GM12878 (cell line): ENCODE results near the gene MOCS1. TPM values are rescaled to one million over a fixed set of nuclear protein-coding genes. Genes with fewer than 3 reads are reported as not detected.

Experiments used
- ATAC-seq: fragments of 200-7000 bp; cut with Tn5 transposase; 3 replicates; pipeline ENCODE4 v1.9.1; 2020; ENCODE audit warnings: mild to moderate bottlenecking, moderate library complexity
- Bru-seq: library from RNA; stranded (reverse); fragments of 400-500 nt; gene quantifications from one replicate; lab custom pipeline; 2021; lab: Mats Ljungman, UMichigan
- BruChase-seq, 2 experiments: library from RNA; stranded (reverse); fragments of 400-500 nt; gene quantifications; one replicate each; lab custom pipeline; 2021; lab: Mats Ljungman, UMichigan
- BruUV-seq: library from RNA; stranded (reverse); fragments of 400-500 nt; replicated peaks from 2 replicates; lab custom pipeline; 2021; lab: Mats Ljungman, UMichigan
- CTCF ChIA-PET: fragments of 300-600 bp; sonication (Branson Sonifier 250); formaldehyde crosslinking; extraction: SDS; loops from one replicate; lab custom pipeline; 2021; ENCODE audit warnings: inconsistent platforms; lab: Yijun Ruan, JAX
- POLR2A ChIA-PET: fragments of 350-600 bp; formaldehyde crosslinking; extraction: SDS; loops from one replicate; lab custom pipeline; 2021; ENCODE audit warnings: inconsistent platforms; lab: Charles Lee
- RAD21 ChIA-PET: fragments of 300-600 bp; sonication (Branson Sonifier 250); formaldehyde crosslinking; loops from one replicate; lab custom pipeline; 2023; ENCODE audit warnings: antibody characterized with exemption; ENCODE audit not compliant: unreplicated experiment; lab: Charles Lee
- SMC1A ChIA-PET: fragments of 300-600 bp; sonication (Branson Sonifier 250); formaldehyde crosslinking; loops from one replicate; lab custom pipeline; 2023; ENCODE audit not compliant: unreplicated experiment, uncharacterized antibody; lab: Charles Lee
- DNase-seq: peaks from one replicate; pipeline ENCODE4 v3.0.0-alpha.2; 2011; ENCODE audit warnings: low read depth, low spot score
- FAIRE-seq: peaks from 3 replicates; lab custom pipeline; 2011; peaks lifted over from hg19 to GRCh38; lab: Jason Lieb, UNC
- H2AFZ ChIP-seq: 2 replicates; pipeline ENCODE4 v1.6.0; 2011; ENCODE audit warnings: low read depth, low read length, control low read depth; ENCODE audit not compliant: control insufficient read depth
- H3K27ac ChIP-seq: 2 replicates; pipeline ENCODE4 v1.5.1; 2011; ENCODE audit warnings: control low read depth; ENCODE audit not compliant: control insufficient read depth, insufficient read depth
- H3K27me3 ChIP-seq, 2 experiments: replicated peaks in 1 of 2; 2 replicates each; pipeline versions ENCODE4 v1.6.0 to v1.6.1; 2011; ENCODE audit warnings: low read length in 1 of 2; ENCODE audit not compliant: control insufficient read depth in 2 of 2, insufficient read depth in 2 of 2
- H3K36me3 ChIP-seq, 2 experiments: 2 replicates each; pipeline ENCODE4 v1.5.1; 2011; ENCODE audit warnings: low read length in 1 of 2; ENCODE audit not compliant: control insufficient read depth in 2 of 2, insufficient read depth in 2 of 2
- H3K4me1 ChIP-seq: 2 replicates; pipeline ENCODE4 v1.6.1; 2011; ENCODE audit warnings: mild to moderate bottlenecking, low read length, moderate library complexity, mixed read lengths; ENCODE audit not compliant: control insufficient read depth, insufficient read depth
- H3K4me2 ChIP-seq: 2 replicates; pipeline ENCODE4 v1.6.0; 2011; ENCODE audit warnings: control low read depth; ENCODE audit not compliant: control insufficient read depth, insufficient read depth
- H3K4me3 ChIP-seq: fragments of 200-600 bp; sonication (generic); 2 replicates; pipeline ENCODE4 v1.5.1; 2016
- H3K79me2 ChIP-seq: 2 replicates; pipeline ENCODE4 v1.6.0; 2011; ENCODE audit warnings: low read length; ENCODE audit not compliant: control insufficient read depth, insufficient read depth
- H3K9ac ChIP-seq: 2 replicates; pipeline ENCODE4 v1.8.0; 2011; ENCODE audit warnings: low read length, control low read depth, mixed read lengths; ENCODE audit not compliant: control insufficient read depth, insufficient read depth
- H3K9me3 ChIP-seq: replicated peaks from 3 replicates; pipeline ENCODE4 v1.5.1; 2011; ENCODE audit warnings: mild to moderate bottlenecking, low read length; ENCODE audit not compliant: control insufficient read depth, insufficient read depth
- H4K20me1 ChIP-seq: 2 replicates; pipeline ENCODE4 v1.6.0; 2011; ENCODE audit not compliant: control insufficient read depth, insufficient read depth
- BACH1 ChIP-seq: fragments of 450-650 bp; IDR thresholded peaks from 2 replicates; pipeline ENCODE4 v1.6.1; 2017; ENCODE audit warnings: mild to moderate bottlenecking, borderline replicate concordance
- CUX1 ChIP-seq: IDR thresholded peaks from 2 replicates; pipeline ENCODE4 v1.6.1; 2012; ENCODE audit warnings: improper control_type of control experiment, low read depth, low read length; ENCODE audit not compliant: insufficient replicate concordance
- DPF2 ChIP-seq: fragments of 450-650 bp; IDR thresholded peaks from 2 replicates; pipeline ENCODE4 v1.6.1; 2017; ENCODE audit warnings: mild to moderate bottlenecking
- GABPA ChIP-seq: IDR thresholded peaks from 2 replicates; pipeline ENCODE4 v1.6.1; 2014; ENCODE audit warnings: antibody characterized with exemption, low read depth, mild to moderate bottlenecking, inconsistent platforms
- MTA3 ChIP-seq: IDR thresholded peaks from 2 replicates; pipeline ENCODE4 v1.6.1; 2012; ENCODE audit warnings: low read length, inconsistent platforms, borderline replicate concordance
- MYC ChIP-seq: IDR thresholded peaks from 2 replicates; pipeline ENCODE4 v1.6.1; 2011; ENCODE audit warnings: mild to moderate bottlenecking, low read length, moderate library complexity, inconsistent platforms; ENCODE audit not compliant: insufficient read depth, insufficient replicate concordance, insufficient read length, severe bottlenecking
- NFYB ChIP-seq: IDR thresholded peaks from 2 replicates; pipeline ENCODE4 v1.6.1; 2011; ENCODE audit warnings: low read depth, mild to moderate bottlenecking, low read length, improper control_type of control experiment, moderate library complexity; ENCODE audit not compliant: insufficient read depth
- NR2F1 ChIP-seq: fragments of 450-650 bp; conservative IDR thresholded peaks from 2 replicates; pipeline ENCODE4 v1.6.1; 2017; ENCODE audit warnings: mild to moderate bottlenecking
- SIX5 ChIP-seq: IDR thresholded peaks from 2 replicates; pipeline ENCODE4 v1.6.1; 2011; ENCODE audit warnings: mild to moderate bottlenecking, low read depth, low read length, moderate library complexity; ENCODE audit not compliant: severe bottlenecking
- SRF ChIP-seq, 2 experiments: IDR thresholded peaks; 2 replicates each; pipeline ENCODE4 v1.6.1; 2011; ENCODE audit warnings: low read depth in 2 of 2, low read length in 2 of 2, mild to moderate bottlenecking in 1 of 2, moderate library complexity in 1 of 2
- STAT1 ChIP-seq: fragments of 450-650 bp; conservative IDR thresholded peaks from 2 replicates; pipeline ENCODE4 v1.6.1; 2014; ENCODE audit warnings: antibody characterized with exemption, mild to moderate bottlenecking
- STAT3 ChIP-seq: IDR thresholded peaks from 2 replicates; pipeline ENCODE4 v1.6.1; 2011; ENCODE audit warnings: low read depth, low read length, improper control_type of control experiment
- WGBS: methylation state at CpG from one replicate; pipeline ENCODE4 v1.1.6; 2016; ENCODE audit warnings: low lambda C conversion rate; ENCODE audit not compliant: insufficient replicate concordance, insufficient coverage; ENCODE audit errors: missing lambda C conversion rate; 5-methylcytosine and 5-hydroxymethylcytosine counted together
- in situ Hi-C: fragments of 300-500 bp; cut with MboI; formaldehyde crosslinking; loops from 9 replicates; pipeline ENCODE4 v1.14.3; 2018; ENCODE audit warnings: mixed read lengths
- intact Hi-C: fragments of 100-400 bp; cut with micrococcal nuclease; formaldehyde crosslinking; loops from one replicate; pipeline ENCODE4 v1.14.2; 2022; ENCODE audit not compliant: unreplicated experiment
- long read RNA-seq, 2 experiments: library from polyadenylated mRNA; unstranded; transcript quantifications; one replicate each; pipeline ENCODE4 v2.0.0, GENCODE V29; 2019 to 2020
- polyA minus RNA-seq, 3 experiments: library from RNA; depleted of rRNA, polyadenylated mRNA; stranded (reverse); fragments of >200 nt; gene quantifications; 2 replicates each; pipeline ENCODE4 v1.2.3, GENCODE V29; 2011
- polyA plus RNA-seq, 11 experiments: library from polyadenylated mRNA; depleted of rRNA in 4 of 11; unstranded in 6 of 11; stranded (reverse) in 5 of 11; fragments of >200 nt; fragmentation: Nextera tagmentation in 4 of 11; fragmentation: Illumina TruSeq in 1 of 11; extraction: Ambion mirVana in 4 of 11; extraction: Trizol in 1 of 11; gene quantifications; 1 replicate in 1 of 11; 2 replicates in 10 of 11; pipeline versions ENCODE4 v1.2.1 to v1.2.3, GENCODE V29; 2011 to 2016; ENCODE audit warnings: inconsistent platforms in 2 of 11, missing spikeins in 2 of 11, low read depth in 1 of 11
- total RNA-seq, 4 experiments: library from RNA; depleted of rRNA in 3 of 4; stranded (reverse); fragments of >200 nt in 3 of 4; fragmentation: Illumina TruSeq in 1 of 4; extraction: Trizol in 1 of 4; gene quantifications; 2 replicates each; pipeline versions ENCODE4 v1.2.1 to v1.2.3, GENCODE V29; 2013 to 2021
- TF ChIP-seq, protein P1 (sequence below): IDR thresholded peaks from 2 replicates; pipeline ENCODE4 v1.6.1; 2012; ENCODE audit warnings: low read depth, low read length, improper control_type of control experiment

MOCS1 gene
- 0.54 and 0.75 TPM in 2 replicates for total RNA-seq (2013; cell fraction: nucleolus; rRNA removed)
- total RNA-seq (2014; rRNA removed) (0.16 and 0.17 TPM in 2 replicates), total RNA-seq (2014; rRNA removed; fragmentation: Illumina TruSeq; extraction: Trizol) (0.09 and 0.18 TPM in 2 replicates), total RNA-seq (2021) (0.08 and 0.15 TPM in 2 replicates), polyA plus RNA-seq (2011; rRNA removed) (3.8 and 5.4 TPM in 2 replicates), polyA plus RNA-seq (2014; fragmentation: Illumina TruSeq; extraction: Trizol) (0.07 TPM in 1 of 2 replicates, not detected in the other), polyA plus RNA-seq (2014; fragmentation: Nextera tagmentation; extraction: Ambion mirVana) (under 1 TPM in 1 of 2 experiments, not detected in 1; 0.02 TPM), polyA plus RNA-seq (2014; rRNA removed) (0.15 TPM in 2 replicates), polyA plus RNA-seq (2016; fragmentation: Nextera tagmentation; extraction: Ambion mirVana) (under 1 TPM in 1 of 2 experiments, not detected in 1; 0.48 TPM), polyA minus RNA-seq (2011; rRNA and poly(A)+ RNA removed) (8.4 and 10.7 TPM in 2 replicates), Bru-seq, nascent RNA (percentile 40 among the genes with signal in this experiment), BruChase-seq, experiment 1, labeled RNA remaining after a 6-hour chase (percentile 44 among the genes with signal in this experiment), BruChase-seq, experiment 2, labeled RNA remaining after a 2-hour chase (percentile 46 among the genes with signal in this experiment)
- not detected for polyA plus RNA-seq (2011; ENCODE audit: low read depth)
- polyA plus RNA-seq (2011; cell fraction: cytosol; rRNA removed), result 5.8 and 7.4 TPM in 2 replicates
- polyA plus RNA-seq (2011; cell fraction: nucleus; rRNA removed), result 14.2 and 14.6 TPM in 2 replicates
- 0.05 and 0.20 TPM in 2 replicates for polyA plus RNA-seq (2012)
- polyA minus RNA-seq (2011; cell fraction: cytosol; rRNA and poly(A)+ RNA removed), result 2.3 and 3.7 TPM in 2 replicates
- polyA minus RNA-seq (2011; cell fraction: nucleus; rRNA and poly(A)+ RNA removed), result 5.8 and 7.1 TPM in 2 replicates
- long read RNA-seq, experiment 1, partial matches to known transcripts, result 1 of 2 reads
- long read RNA-seq, experiment 1, other reads (novel, unspliced or antisense), result 0 of 2 reads
- long read RNA-seq, experiment 2, partial matches to known transcripts, result 2 of 11 reads
- long read RNA-seq, experiment 2, other reads (novel, unspliced or antisense), result 8 of 11 reads

- 21% methylated on average over 27 of the region's 46 CpGs for WGBS
- DNase-seq (no peak), FAIRE-seq (no peak), ATAC-seq (peak; percentile 96)
- ChIA-PET SMC1A (interaction anchor here (1.3 kb wide), 1 partner anchor 20 kb away, joined by 5 read pairs; no protein-coding TSS in a partner anchor), POLR2A (no interaction called here), CTCF (interaction anchor here (0.5 kb wide), 1 partner anchor 47 kb away, joined by 3 read pairs; no protein-coding TSS in a partner anchor), RAD21 (no interaction called here)
- no peaks in the 10 kb centered on the region for H3K36me3 ChIP-seq
- H3K27me3 ChIP-seq, result peaks cover 0 to 3% of the 10 kb centered on the region in 2 experiments; a peak in 2 of 4 replicates
- peak within 1 kb of the TSS; percentile 48; the same call in 1 of the 2 replicates for H3K4me2 ChIP-seq
- H4K20me1 ChIP-seq, result no peaks in the 10 kb centered on the region
- H2AFZ ChIP-seq, result no peak within 1 kb of the TSS
- H3K9ac ChIP-seq, result no peak within 1 kb of the TSS
- H3K9me3 ChIP-seq, result no peaks in the 10 kb centered on the region
- H3K4me3 ChIP-seq, result no peak within 1 kb of the TSS
- BruUV-seq, result no TSS peak
- no peaks in the 10 kb centered on the region for H3K79me2 ChIP-seq
- H3K4me1 ChIP-seq, result no peaks in the 10 kb centered on the region
- no peak within 1 kb of the TSS for H3K27ac ChIP-seq
- intact Hi-C loops (no loop called here), in situ Hi-C loops (no loop called here)
- TF ChIP-seq NR2F1, result peak; percentile 66
- no peak for TF ChIP-seq DPF2
- no peak for TF ChIP-seq BACH1
- TF ChIP-seq GABPA, result no peak
- TF ChIP-seq CUX1, result no peak
- TF ChIP-seq SRF (IDR thresholded peaks at IDR 0.05; ENCODE audit: low read depth in 2 of 2, low read length in 2 of 2), result no peak
- TF ChIP-seq STAT1, result no peak
- TF ChIP-seq, protein P1, sequence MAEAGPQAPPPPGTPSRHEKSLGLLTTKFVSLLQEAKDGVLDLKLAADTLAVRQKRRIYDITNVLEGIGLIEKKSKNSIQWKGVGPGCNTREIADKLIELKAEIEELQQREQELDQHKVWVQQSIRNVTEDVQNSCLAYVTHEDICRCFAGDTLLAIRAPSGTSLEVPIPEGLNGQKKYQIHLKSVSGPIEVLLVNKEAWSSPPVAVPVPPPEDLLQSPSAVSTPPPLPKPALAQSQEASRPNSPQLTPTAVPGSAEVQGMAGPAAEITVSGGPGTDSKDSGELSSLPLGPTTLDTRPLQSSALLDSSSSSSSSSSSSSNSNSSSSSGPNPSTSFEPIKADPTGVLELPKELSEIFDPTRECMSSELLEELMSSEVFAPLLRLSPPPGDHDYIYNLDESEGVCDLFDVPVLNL, result no peak
- TF ChIP-seq NFYB, result peak; percentile 37; the same call in 1 of the 2 replicates
- TF ChIP-seq STAT3, result no peak
- TF ChIP-seq MYC, result no peak
- TF ChIP-seq SIX5, result peak; percentile 11
- no peak for TF ChIP-seq MTA3
These were observed at the start of gene MOCS1 for GRCh38 chr6:39934131-39934757. Gene MOCS1, minus strand, starts transcription at chr6:39934462. Its CDS starts 45 bp downstream, at chr6:39934417.
